K562 (cell line): ENCODE data around the gene NRCAM. TPM values are rescaled to one million over a fixed set of nuclear protein-coding genes. Genes with fewer than 3 reads are reported as not detected.

Experiments
- ATAC-seq: fragments of 200-7000 bp; cut with Tn5 transposase; 3 replicates; pipeline ENCODE4 v1.9.1; 2020; ENCODE audit warnings: moderate library complexity
- BruUV-seq: library from RNA; stranded (reverse); fragments of 400-500 nt; replicated peaks from 2 replicates; lab custom pipeline; 2021; lab: Mats Ljungman, UMichigan
- CTCF ChIA-PET: fragments of 300-600 bp; formaldehyde crosslinking; extraction: SDS; loops from one replicate; lab custom pipeline; 2021; ENCODE audit warnings: low intra/inter-chr PET ratio; lab: Yijun Ruan, JAX
- POLR2A ChIA-PET: fragments of 300-600, 350-650 bp; sonication (Branson Sonifier 250); formaldehyde crosslinking; extraction: SDS; loops from one replicate; lab custom pipeline; 2021; ENCODE audit warnings: antibody characterized with exemption, inconsistent platforms; lab: Yijun Ruan, JAX
- DNase-seq, 4 experiments: peaks; one replicate each; pipeline versions ENCODE4 v3.0.0 to v3.0.0-alpha.2; 2011 to 2018; ENCODE audit warnings: low spot score in 3 of 4, mixed read lengths in 3 of 4; ENCODE audit errors: extremely low read depth in 1 of 4
- FAIRE-seq: peaks from 2 replicates; lab custom pipeline; 2011; peaks lifted over from hg19 to GRCh38; lab: Jason Lieb, UNC
- H2AFZ ChIP-seq: 2 replicates; pipeline ENCODE4 v1.6.0; 2011; ENCODE audit warnings: low read depth, low read length, control low read depth, inconsistent platforms
- H3K27ac ChIP-seq: fragments of 200-600 bp; 3 replicates; pipeline ENCODE4 v1.8.0; 2011; ENCODE audit warnings: low read depth, mild to moderate bottlenecking, control low read depth, inconsistent platforms, low read length, moderate library complexity, mixed read lengths; ENCODE audit errors: extremely low read depth
- H3K27me3 ChIP-seq, 2 experiments: fragments of 300-600 bp in 1 of 2; 2 replicates in 1 of 2; 3 replicates in 1 of 2; pipeline versions ENCODE4 v1.6.0 to v1.8.0; 2011; ENCODE audit warnings: inconsistent platforms in 2 of 2, low read length in 2 of 2, mild to moderate bottlenecking in 1 of 2, mixed read lengths in 1 of 2, moderate library complexity in 1 of 2; ENCODE audit not compliant: control insufficient read depth in 2 of 2, insufficient read depth in 2 of 2
- H3K36me3 ChIP-seq: fragments of 300-600 bp; 3 replicates; pipeline ENCODE4 v1.8.0; 2011; ENCODE audit warnings: mild to moderate bottlenecking, low read length, inconsistent platforms; ENCODE audit not compliant: control insufficient read depth, insufficient read depth
- H3K4me1 ChIP-seq, 2 experiments: fragments of 200-600 bp in 1 of 2; replicated peaks in 1 of 2; 2 replicates in 1 of 2; 3 replicates in 1 of 2; pipeline versions ENCODE4 v1.5.1 to v1.8.0; 2011; ENCODE audit warnings: inconsistent platforms in 2 of 2, low read length in 2 of 2, mild to moderate bottlenecking in 1 of 2, mixed read lengths in 1 of 2, moderate library complexity in 1 of 2; ENCODE audit not compliant: control insufficient read depth in 2 of 2, insufficient read depth in 2 of 2
- H3K4me2 ChIP-seq: 2 replicates; pipeline ENCODE4 v1.6.1; 2011; ENCODE audit warnings: low read length, control low read depth, inconsistent platforms, mixed read lengths; ENCODE audit not compliant: insufficient read depth
- H3K4me3 ChIP-seq: fragments of 200-600 bp; sonication (generic), shearing (Covaris generic); 2 replicates; pipeline ENCODE4 v1.5.1; 2016; ENCODE audit warnings: control low read depth, inconsistent platforms
- H3K79me2 ChIP-seq: fragments of 200-600 bp; 3 replicates; pipeline ENCODE4 v1.8.0; 2011; ENCODE audit warnings: low read length, inconsistent platforms; ENCODE audit not compliant: control insufficient read depth, insufficient read depth
- H3K9ac ChIP-seq, 2 experiments: 2 replicates each; pipeline versions ENCODE4 v1.6.0 to v1.6.1; 2011; ENCODE audit warnings: low read depth in 2 of 2, low read length in 2 of 2, control low read depth in 1 of 2, inconsistent platforms in 1 of 2, mild to moderate bottlenecking in 1 of 2, mixed read lengths in 1 of 2; ENCODE audit not compliant: insufficient read depth in 1 of 2
- H3K9me1 ChIP-seq: one replicate; pipeline ENCODE4 v1.6.0; 2011; ENCODE audit warnings: inconsistent platforms, mild to moderate bottlenecking, low read length, moderate library complexity; ENCODE audit not compliant: control insufficient read depth, insufficient read depth
- H3K9me3 ChIP-seq: replicated peaks from 2 replicates; pipeline ENCODE4 v1.5.1; 2011; ENCODE audit warnings: low read depth, low read length, inconsistent platforms; ENCODE audit not compliant: control insufficient read depth, insufficient read depth
- H4K20me1 ChIP-seq: replicated peaks from 2 replicates; pipeline ENCODE4 v1.6.1; 2011; ENCODE audit warnings: low read length, inconsistent platforms, mixed read lengths; ENCODE audit not compliant: control insufficient read depth, insufficient read depth
- POLR2AphosphoS5 ChIP-seq: IDR thresholded peaks from 2 replicates; pipeline ENCODE4 v1.6.1; 2011; ENCODE audit warnings: mild to moderate bottlenecking, low read depth, low read length, moderate library complexity; ENCODE audit not compliant: control insufficient read depth, insufficient read depth
- ZFP1 ChIP-seq: fragments of 450-650 bp; formaldehyde crosslinking; IDR thresholded peaks from 2 replicates; pipeline ENCODE4 v1.4.0; 2020; ENCODE audit warnings: mild to moderate bottlenecking, mixed read lengths
- ZFP30 ChIP-seq: fragments of 250-450 bp; sonication (Bioruptor Pico); IDR thresholded peaks from 2 replicates; pipeline ENCODE4 v1.8.0; 2022; ENCODE audit warnings: moderate library complexity, mild to moderate bottlenecking, inconsistent platforms, borderline replicate concordance
- ZFPM2 ChIP-seq: fragments of 250-450 bp; sonication (Bioruptor Pico); IDR thresholded peaks from 2 replicates; pipeline ENCODE4 v1.5.1; 2022; ENCODE audit warnings: mild to moderate bottlenecking
- ZNF589 ChIP-seq: fragments of 200-800 bp; sonication (Bioruptor generic); IDR thresholded peaks from 2 replicates; pipeline ENCODE4 v1.6.1; 2016; ENCODE audit warnings: low read depth, missing genetic modification characterization, missing compliant biosample characterization
- WGBS: fragments of 100-300 bp; shearing (Covaris generic); methylation state at CpG from one replicate; pipeline ENCODE4 v1.1.6; 2016; ENCODE audit warnings: low coverage, mixed read lengths; ENCODE audit not compliant: insufficient coverage; ENCODE audit errors: missing lambda C conversion rate; 5-methylcytosine and 5-hydroxymethylcytosine counted together
- in situ Hi-C: fragments of 300-500 bp; cut with MboI; formaldehyde crosslinking; loops from 4 replicates; pipeline ENCODE4 v1.15.0; 2018; ENCODE audit warnings: inconsistent platforms, mixed read lengths
- intact Hi-C: fragments of 100-400 bp; cut with micrococcal nuclease; formaldehyde crosslinking; loops from 2 replicates; pipeline ENCODE4 v1.14.2; 2022
- polyA plus RNA-seq, 8 experiments: library from polyadenylated mRNA; depleted of rRNA in 4 of 8; stranded (reverse) in 5 of 8; unstranded in 3 of 8; fragments of >200 nt; fragmentation: Nextera tagmentation in 2 of 8; fragmentation: Illumina TruSeq in 1 of 8; extraction: Ambion mirVana in 2 of 8; extraction: Trizol in 1 of 8; gene quantifications; 2 replicates each; pipeline versions ENCODE4 v1.2.1 to v1.2.3, GENCODE V29; 2011 to 2014; ENCODE audit warnings: inconsistent platforms in 1 of 8, missing spikeins in 1 of 8
- total RNA-seq, 7 experiments: library from RNA; depleted of rRNA in 6 of 7; stranded (reverse); fragments of >200 nt in 6 of 7; fragmentation: Illumina TruSeq in 2 of 7; extraction: Trizol in 2 of 7; gene quantifications; 2 replicates each; pipeline versions ENCODE4 v1.2.1 to v1.2.3, GENCODE V29; 2011 to 2021; ENCODE audit warnings: low replicate concordance in 1 of 7

The NRCAM gene
- total and polyA plus RNA-seq, 9 of the 15 experiments (the other 6 are each of a cell fraction or from before 2014, with no cell fraction given): 0.03 to 0.54 (median 0.12) TPM; not detected in 1

GRCh38 chr7:108492742-108493141, 36.5 kb upstream of the NRCAM start:
- intact Hi-C loops: loop anchor here (10.0 kb wide), 1 partner anchor 108 kb away; no protein-coding TSS in a partner anchor
- in situ Hi-C loops: no loop called here
- no peak for FAIRE-seq
- Histone ChIP-seq H3K4me1 (peaks cover 0 to 11% of the 10 kb centered on the region in 2 experiments; a peak in 4 of 5 replicates), H3K9me3 (no peaks in the 10 kb centered on the region), H2AFZ (no peak overlapping the region), H3K27ac (no peak overlapping the region), H3K9ac (no peak overlapping the region), H3K9me1 (no peaks in the 10 kb centered on the region), H3K4me2 (no peak overlapping the region), H3K79me2 (no peaks in the 10 kb centered on the region), H3K27me3 (no peaks in the 10 kb centered on the region), H3K4me3 (no peak overlapping the region), H3K36me3 (peaks cover 6% of the 10 kb centered on the region; the same call in 2 of the 3 replicates), H4K20me1 (no peaks in the 10 kb centered on the region)
- BruUV-seq: no TSS peak
- WGBS: 62% methylated on average over 4 of the region's 4 CpGs
- TF ChIP-seq ZFP1 (CRISPR knock-in tag): no peak
- TF ChIP-seq ZNF589: no peak
- no peak for TF ChIP-seq ZFPM2 (CRISPR knock-in tag)
- TF ChIP-seq POLR2AphosphoS5: no peak
- TF ChIP-seq ZFP30 (CRISPR knock-in tag): no peak
- POLR2A ChIA-PET: interaction anchor here (0.5 to 1.6 kb wide), 2 partner anchors 12 to 32 kb away, joined by 4 to 6 read pairs; no protein-coding TSS in a partner anchor
- DNase-seq: no peak
- no peak for ATAC-seq
- CTCF ChIA-PET: interaction anchor here (0.6 kb wide), 1 partner anchor 11 kb away, joined by 3 read pairs; no protein-coding TSS in a partner anchor
